ENCODE data around the gene ITGBL1. TPM values are rescaled to one million over a fixed set of nuclear protein-coding genes. Genes with fewer than 3 reads are reported as not detected.

ITGBL1 gene
- total RNA-seq, 3 donors from 2014 or later: 0.06 to 2.3 (median 1.1) TPM

DNA sequence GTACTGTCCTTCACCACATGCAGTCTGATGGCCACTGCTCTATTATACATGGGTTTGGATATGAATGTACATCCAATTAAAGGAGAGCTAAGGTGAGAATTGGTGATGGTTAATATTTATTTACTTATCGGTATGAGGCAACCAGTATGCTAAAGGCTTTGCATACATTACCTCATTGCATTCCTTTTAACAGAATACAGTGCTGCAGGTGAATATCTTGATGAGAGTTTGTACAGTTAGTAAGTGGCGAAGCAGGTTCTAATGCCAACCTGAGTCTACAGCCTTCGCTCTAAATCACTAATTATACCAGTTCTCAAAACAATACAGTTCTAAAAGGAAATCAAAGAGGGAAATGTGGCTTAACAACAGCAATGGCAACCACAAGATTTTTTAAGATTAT lies 284.1 kb downstream of the ITGBL1 start:
- no peaks in the 10 kb centered on the region for H3K36me3 ChIP-seq (ENCODE audit: low read depth)
- DNase-seq (no peak), ATAC-seq (no peak)
- no peaks in the 10 kb centered on the region for H3K9me3 ChIP-seq
- H3K4me1 ChIP-seq (ENCODE audit: low read depth): no peaks in the 10 kb centered on the region
- H3K4me3 ChIP-seq: no peak overlapping the region
- TF ChIP-seq, protein P1, sequence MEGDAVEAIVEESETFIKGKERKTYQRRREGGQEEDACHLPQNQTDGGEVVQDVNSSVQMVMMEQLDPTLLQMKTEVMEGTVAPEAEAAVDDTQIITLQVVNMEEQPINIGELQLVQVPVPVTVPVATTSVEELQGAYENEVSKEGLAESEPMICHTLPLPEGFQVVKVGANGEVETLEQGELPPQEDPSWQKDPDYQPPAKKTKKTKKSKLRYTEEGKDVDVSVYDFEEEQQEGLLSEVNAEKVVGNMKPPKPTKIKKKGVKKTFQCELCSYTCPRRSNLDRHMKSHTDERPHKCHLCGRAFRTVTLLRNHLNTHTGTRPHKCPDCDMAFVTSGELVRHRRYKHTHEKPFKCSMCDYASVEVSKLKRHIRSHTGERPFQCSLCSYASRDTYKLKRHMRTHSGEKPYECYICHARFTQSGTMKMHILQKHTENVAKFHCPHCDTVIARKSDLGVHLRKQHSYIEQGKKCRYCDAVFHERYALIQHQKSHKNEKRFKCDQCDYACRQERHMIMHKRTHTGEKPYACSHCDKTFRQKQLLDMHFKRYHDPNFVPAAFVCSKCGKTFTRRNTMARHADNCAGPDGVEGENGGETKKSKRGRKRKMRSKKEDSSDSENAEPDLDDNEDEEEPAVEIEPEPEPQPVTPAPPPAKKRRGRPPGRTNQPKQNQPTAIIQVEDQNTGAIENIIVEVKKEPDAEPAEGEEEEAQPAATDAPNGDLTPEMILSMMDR (IDR thresholded peaks at IDR 0.05): no peak
- intact Hi-C loops (cut with DNase I, micrococcal nuclease): no loop called here

DNA sequence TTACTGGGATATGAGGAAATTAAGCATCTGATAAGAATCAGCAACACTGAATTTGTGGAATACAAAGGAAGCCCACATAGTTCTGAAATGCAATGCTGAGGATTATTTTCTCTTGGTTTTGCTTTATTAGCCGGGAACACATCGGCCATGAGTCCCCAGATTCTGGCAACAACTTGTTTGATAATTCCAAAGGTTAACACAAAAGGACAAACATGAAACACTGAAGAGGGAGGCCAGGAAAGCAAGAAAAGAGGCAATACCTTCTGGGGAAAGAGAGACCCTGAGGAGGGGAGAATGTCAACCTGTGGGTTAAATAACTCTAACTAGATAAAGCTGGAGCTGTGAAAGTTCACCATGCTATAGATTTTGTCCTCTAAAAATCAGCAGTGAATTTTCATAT lies 285.9 kb downstream of the ITGBL1 start:
- DNase-seq (no peak), ATAC-seq (no peak)
- H3K36me3 ChIP-seq (ENCODE audit: low read depth): no peaks in the 10 kb centered on the region
- intact Hi-C loops (cut with DNase I, micrococcal nuclease): no loop called here
- H3K4me1 ChIP-seq (ENCODE audit: low read depth): no peaks in the 10 kb centered on the region
- H3K9me3 ChIP-seq: no peaks in the 10 kb centered on the region
- H3K4me3 ChIP-seq: no peak overlapping the region
- TF ChIP-seq, protein P1 (IDR thresholded peaks at IDR 0.05): no peak

- peak in 1 of 3 donors; percentile 9 for DNase-seq
- Histone ChIP-seq H3K36me3 (ENCODE audit: low read depth) (no peaks in the 10 kb centered on the region), H3K4me1 (ENCODE audit: low read depth) (no peaks in the 10 kb centered on the region), H3K4me3 (no peak overlapping the region), H3K9me3 (no peaks in the 10 kb centered on the region)
- intact Hi-C loops (cut with DNase I, micrococcal nuclease): no loop called here
- TF ChIP-seq, protein P1 (IDR thresholded peaks at IDR 0.05): no peak
- peak; percentile 82 for ATAC-seq
Observed at GRCh38 chr13:101739382-101740178, 287.1 kb downstream of the ITGBL1 start.

DNA sequence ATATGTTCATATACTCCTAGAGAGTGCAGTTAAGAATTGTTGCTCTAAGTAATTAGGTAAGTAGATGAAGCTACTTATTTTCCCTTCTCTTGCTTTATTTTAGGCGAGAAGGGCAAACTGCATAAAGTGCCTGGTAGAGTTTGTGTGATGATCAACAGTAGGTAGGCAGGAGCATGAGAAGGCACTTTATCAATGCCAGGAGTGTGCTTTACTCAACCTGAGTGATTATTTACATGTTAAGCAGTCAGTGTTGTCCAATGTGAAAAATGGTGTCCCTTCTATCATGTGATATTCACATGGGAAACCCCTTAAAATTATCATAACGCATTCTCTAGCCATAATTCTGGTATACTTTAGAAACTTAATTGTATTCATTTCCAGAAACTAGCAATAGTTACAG lies 294.0 kb downstream of the ITGBL1 start:
- no peaks in the 10 kb centered on the region for H3K9me3 ChIP-seq
- H3K36me3 ChIP-seq (ENCODE audit: low read depth): no peaks in the 10 kb centered on the region
- ATAC-seq (no peak), DNase-seq (no peak)
- TF ChIP-seq, protein P1 (IDR thresholded peaks at IDR 0.05): no peak
- no peaks in the 10 kb centered on the region for H3K4me1 ChIP-seq (ENCODE audit: low read depth)
- no peak overlapping the region for H3K4me3 ChIP-seq
- intact Hi-C loops (cut with DNase I, micrococcal nuclease): no loop called here

- Histone ChIP-seq H3K4me1 (ENCODE audit: low read depth) (no peaks in the 10 kb centered on the region), H3K36me3 (ENCODE audit: low read depth) (no peaks in the 10 kb centered on the region), H3K4me3 (no peak overlapping the region), H3K9me3 (no peaks in the 10 kb centered on the region)
- intact Hi-C loops (cut with DNase I, micrococcal nuclease): no loop called here
- TF ChIP-seq, protein P1 (IDR thresholded peaks at IDR 0.05): no peak
- no peak for ATAC-seq
- no peak for DNase-seq
Observed at GRCh38 chr13:101747039-101747438, 294.6 kb downstream of the ITGBL1 start.
